Measurements from ENCODE around the gene ZBTB7B.

Gene ZBTB7B

DNA sequence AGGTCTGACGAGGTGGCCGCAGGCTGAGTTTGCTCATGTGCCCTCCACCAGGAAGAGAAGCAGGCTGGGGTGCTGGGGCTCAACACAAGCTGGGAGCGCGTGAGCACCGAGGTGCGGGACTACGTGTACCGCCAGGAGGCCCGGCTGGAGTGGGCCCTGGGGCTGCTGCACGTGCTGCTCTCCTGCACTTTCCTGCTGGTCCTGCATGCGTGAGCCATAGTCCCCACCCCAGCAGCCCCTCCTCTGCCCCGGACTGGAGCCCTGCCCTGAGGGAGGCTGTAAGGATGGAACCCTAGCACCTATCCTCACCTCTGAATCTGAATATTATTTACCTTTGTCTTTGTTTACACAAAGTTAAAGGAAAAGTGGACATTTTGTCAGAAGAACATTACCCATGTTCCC is 40.7 kb downstream of the ZBTB7B start:
- Histone ChIP-seq H3K9me3 (ENCODE audit: control insufficient read depth, low read length) (no peaks in the 10 kb centered on the region), H3K36me3 (ENCODE audit: control insufficient read depth, insufficient read depth, low read length) (no peaks in the 10 kb centered on the region), H3K27ac (ENCODE audit: low read depth, low read length, severe bottlenecking) (no peak overlapping the region), H3K4me3 (ENCODE audit: extremely low read depth, insufficient read depth, low read length, poor library complexity, severe bottlenecking) (no peak overlapping the region), H3K4me1 (ENCODE audit: control insufficient read depth, insufficient read depth, low read length, poor library complexity, severe bottlenecking) (peaks cover 30% of the 10 kb centered on the region)
- 86 to 91% methylated on average over 7 to 10 of the region's 12 CpGs for whole genome bisulfite sequencing, 2 experiments (ENCODE audit: insufficient coverage in 2 of 2)

DNA sequence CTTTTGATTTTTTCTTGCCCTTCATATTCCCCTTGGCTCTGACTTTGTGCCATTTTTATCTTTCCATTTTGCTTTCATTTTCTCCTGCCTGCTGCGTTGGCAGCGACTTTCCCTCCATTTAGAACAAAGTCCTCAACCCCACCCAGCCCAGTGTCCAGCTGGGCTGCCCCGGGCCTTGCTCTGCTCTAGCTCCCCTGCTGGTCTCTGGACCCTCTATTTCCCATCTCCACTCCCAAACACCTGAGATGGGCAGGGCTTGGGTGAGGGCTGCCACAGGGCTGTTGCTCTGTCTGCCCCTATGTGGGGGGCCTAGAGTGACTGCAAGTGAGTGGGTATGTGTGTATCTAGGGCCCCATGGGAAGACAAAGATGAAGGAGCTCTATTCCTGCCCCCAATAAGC is 41.2 kb downstream of the ZBTB7B start:
- 83 to 100% methylated on average over 2 to 3 of the region's 3 CpGs for WGBS, 2 experiments (ENCODE audit: insufficient coverage in 2 of 2)
- peaks cover 26% of the 10 kb centered on the region for H3K4me1 ChIP-seq (ENCODE audit: control insufficient read depth, insufficient read depth, low read length, poor library complexity, severe bottlenecking)
- no peaks in the 10 kb centered on the region for H3K36me3 ChIP-seq (ENCODE audit: control insufficient read depth, insufficient read depth, low read length)
- H3K9me3 ChIP-seq (ENCODE audit: control insufficient read depth, low read length), result no peaks in the 10 kb centered on the region
- H3K27ac ChIP-seq (ENCODE audit: low read depth, low read length, severe bottlenecking), result no peak overlapping the region
- H3K4me3 ChIP-seq (ENCODE audit: extremely low read depth, insufficient read depth, low read length, poor library complexity, severe bottlenecking), result no peak overlapping the region

DNA sequence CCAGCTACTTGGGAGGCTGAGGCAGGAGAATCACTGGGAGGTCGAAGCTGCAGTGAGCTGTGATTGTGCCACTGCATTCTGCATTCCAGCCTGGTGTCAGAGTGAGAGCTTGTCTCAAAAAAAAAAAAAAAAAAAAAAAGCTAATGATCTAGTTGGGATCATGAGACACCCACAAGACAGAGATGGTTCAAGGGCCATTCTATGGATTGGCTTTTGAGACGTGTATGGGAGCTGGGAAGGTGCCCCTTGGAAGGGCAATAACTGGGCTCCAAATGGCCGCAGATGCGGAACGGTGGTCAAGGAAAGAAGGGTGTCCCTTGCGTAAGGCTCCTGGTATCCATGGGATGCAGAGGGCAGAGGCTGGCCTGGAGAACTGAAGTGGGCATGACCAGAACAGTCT is 41.8 kb downstream of the ZBTB7B start:
- Histone ChIP-seq H3K4me3 (ENCODE audit: extremely low read depth, insufficient read depth, low read length, poor library complexity, severe bottlenecking) (no peak overlapping the region), H3K9me3 (ENCODE audit: control insufficient read depth, low read length) (no peaks in the 10 kb centered on the region), H3K36me3 (ENCODE audit: control insufficient read depth, insufficient read depth, low read length) (no peaks in the 10 kb centered on the region), H3K4me1 (ENCODE audit: control insufficient read depth, insufficient read depth, low read length, poor library complexity, severe bottlenecking) (peaks cover 26% of the 10 kb centered on the region), H3K27ac (ENCODE audit: low read depth, low read length, severe bottlenecking) (no peak overlapping the region)
- 100% methylated on average over 5 to 6 of the region's 6 CpGs for WGBS, 2 experiments (ENCODE audit: insufficient coverage in 2 of 2)

DNA sequence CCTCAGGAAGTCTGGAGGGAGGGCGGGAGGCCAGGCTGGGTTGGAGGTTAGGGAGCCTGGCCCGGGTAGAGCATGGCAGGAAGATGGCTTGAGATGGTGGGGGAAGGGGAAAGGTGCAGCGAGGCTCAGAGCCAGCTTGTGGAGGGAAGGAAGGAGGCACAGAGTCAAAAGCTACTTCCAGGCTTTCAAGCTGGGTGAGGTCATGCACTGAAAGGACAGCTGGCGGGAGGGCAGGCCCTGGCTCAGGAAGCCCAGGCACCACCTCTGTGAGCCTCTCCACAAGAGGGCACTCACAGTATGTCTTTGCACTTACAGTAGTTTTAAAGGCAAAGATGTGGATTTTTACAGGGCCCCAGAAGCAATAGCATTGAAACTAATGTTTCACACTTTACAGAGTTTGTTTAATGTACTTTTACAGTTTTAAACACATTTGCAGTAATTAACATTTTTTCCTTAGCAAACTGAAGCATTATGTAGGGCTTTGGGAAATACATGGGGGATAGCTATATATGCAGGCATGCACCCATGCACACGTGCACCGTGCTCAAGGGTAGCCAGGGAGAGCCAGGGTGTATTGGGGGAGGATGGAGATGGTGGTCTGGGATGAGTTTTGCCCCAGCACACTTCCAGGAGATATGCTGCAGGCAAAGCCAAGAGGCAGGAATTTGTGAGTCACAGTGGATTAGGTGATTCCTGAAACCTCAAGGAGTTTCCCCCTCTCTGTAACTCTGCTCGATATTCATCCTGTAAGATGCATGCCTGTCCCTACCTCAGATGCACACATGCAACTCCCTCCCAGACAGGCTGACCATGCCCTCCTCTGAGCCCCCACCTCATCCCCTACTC is 42.4 kb downstream of the ZBTB7B start:
- Histone ChIP-seq H3K9me3 (ENCODE audit: control insufficient read depth, low read length) (no peaks in the 10 kb centered on the region), H3K4me3 (ENCODE audit: extremely low read depth, insufficient read depth, low read length, poor library complexity, severe bottlenecking) (no peak overlapping the region), H3K36me3 (ENCODE audit: control insufficient read depth, insufficient read depth, low read length) (no peaks in the 10 kb centered on the region), H3K27ac (ENCODE audit: low read depth, low read length, severe bottlenecking) (no peak overlapping the region), H3K4me1 (ENCODE audit: control insufficient read depth, insufficient read depth, low read length, poor library complexity, severe bottlenecking) (peaks cover 32% of the 10 kb centered on the region)
- 46 to 53% methylated on average over 6 of the region's 7 CpGs for WGBS, 2 experiments (ENCODE audit: insufficient coverage in 2 of 2)

DNA sequence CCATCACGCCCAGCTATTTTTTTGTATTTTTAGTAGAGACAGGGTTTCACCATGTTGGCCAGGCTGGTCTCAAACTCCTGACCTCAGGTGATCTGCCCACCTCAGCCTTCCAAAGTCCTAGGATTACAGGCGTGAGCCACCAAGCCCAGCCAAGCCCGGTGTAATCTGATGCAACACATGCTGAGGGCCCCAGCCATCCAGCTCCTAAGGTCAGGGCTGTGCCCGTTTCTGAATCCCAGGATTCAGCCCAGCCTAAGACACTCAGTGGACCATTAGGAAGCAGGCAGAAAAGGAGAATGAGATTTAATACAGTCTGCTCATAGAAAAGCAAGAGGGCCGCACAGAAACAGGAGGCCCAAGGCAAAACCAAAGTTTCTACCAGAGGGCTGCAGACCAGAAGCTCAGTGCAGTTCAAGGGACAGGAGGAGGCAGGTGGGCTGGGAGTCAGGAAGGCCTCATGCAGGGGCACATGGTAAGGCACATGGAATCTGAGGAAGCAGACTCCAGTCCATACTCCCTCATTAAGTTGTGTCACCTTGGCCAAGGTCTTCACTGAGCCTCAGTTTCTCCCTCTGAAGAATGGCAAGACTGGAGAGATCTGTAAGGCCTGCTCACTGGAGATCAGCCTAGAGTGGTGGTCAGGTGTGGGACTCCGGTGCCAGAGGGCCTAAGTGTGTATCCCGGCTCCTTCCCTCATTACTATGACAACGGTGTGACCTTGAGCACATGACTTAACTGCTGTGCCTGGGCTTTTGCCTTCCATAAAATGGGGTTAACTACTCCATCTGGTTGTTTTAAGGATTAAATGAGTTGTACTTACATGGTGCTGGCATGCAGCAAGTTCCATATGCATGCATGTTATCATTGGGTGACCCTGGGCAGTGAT is 46.1 kb downstream of the ZBTB7B start:
- peaks cover 44% of the 10 kb centered on the region for H3K4me1 ChIP-seq (ENCODE audit: control insufficient read depth, insufficient read depth, low read length, poor library complexity, severe bottlenecking)
- no peaks in the 10 kb centered on the region for H3K36me3 ChIP-seq (ENCODE audit: control insufficient read depth, insufficient read depth, low read length)
- no peak overlapping the region for H3K27ac ChIP-seq (ENCODE audit: low read depth, low read length, severe bottlenecking)
- WGBS, 2 experiments (ENCODE audit: insufficient coverage in 2 of 2), result 87 to 89% methylated on average over 6 to 7 of the region's 8 CpGs
- H3K9me3 ChIP-seq (ENCODE audit: control insufficient read depth, low read length), result no peaks in the 10 kb centered on the region
- no peak overlapping the region for H3K4me3 ChIP-seq (ENCODE audit: extremely low read depth, insufficient read depth, low read length, poor library complexity, severe bottlenecking)

DNA sequence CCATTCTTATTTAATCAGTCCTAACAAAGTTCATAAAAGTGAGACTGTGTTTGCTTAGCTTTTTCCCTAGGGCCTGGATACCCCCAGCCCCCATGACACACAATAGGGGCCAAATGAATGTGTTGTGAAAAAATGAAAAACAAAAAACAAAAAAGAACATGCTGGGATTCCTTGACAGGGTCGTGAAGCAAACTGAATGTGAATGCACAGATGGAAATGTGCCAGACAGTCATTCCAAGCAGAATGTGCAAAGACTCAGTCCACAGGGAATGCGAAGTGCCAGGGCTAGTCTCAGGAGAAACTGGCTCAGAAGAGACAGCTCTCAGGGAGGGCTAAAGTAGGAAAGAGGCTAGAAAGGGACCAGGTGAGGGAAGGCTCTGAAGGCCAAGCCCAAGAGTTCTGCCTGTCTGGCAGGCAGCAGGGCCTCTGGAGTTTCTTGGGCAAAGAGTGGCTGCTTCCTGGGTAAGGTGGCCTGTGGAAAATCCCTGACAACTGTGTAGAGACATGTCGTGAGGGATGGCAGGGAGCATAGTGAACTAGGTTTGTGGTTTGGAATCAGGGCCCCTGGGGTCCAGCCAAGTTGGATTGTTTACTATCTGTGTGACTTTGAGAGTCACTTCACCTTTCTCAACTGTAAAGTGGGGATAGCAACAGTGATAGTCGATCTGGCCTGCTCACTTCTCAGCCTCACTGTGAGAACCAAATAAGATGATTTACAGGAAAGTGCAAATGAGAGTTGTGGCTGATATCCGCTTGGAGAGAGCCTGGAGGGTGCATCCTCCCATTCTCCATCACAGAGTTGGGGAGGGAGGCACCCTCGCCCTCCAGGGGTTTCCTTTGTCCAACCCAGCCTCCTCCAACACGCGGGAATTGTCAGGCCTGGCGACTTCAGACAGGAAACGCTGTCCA is 47.3 kb downstream of the ZBTB7B start:
- peak overlapping the region; percentile 86 for H3K27ac ChIP-seq (ENCODE audit: low read depth, low read length, severe bottlenecking)
- H3K4me1 ChIP-seq (ENCODE audit: control insufficient read depth, insufficient read depth, low read length, poor library complexity, severe bottlenecking), result peaks cover 41% of the 10 kb centered on the region
- no peaks in the 10 kb centered on the region for H3K9me3 ChIP-seq (ENCODE audit: control insufficient read depth, low read length)
- H3K36me3 ChIP-seq (ENCODE audit: control insufficient read depth, insufficient read depth, low read length), result no peaks in the 10 kb centered on the region
- H3K4me3 ChIP-seq (ENCODE audit: extremely low read depth, insufficient read depth, low read length, poor library complexity, severe bottlenecking), result peak overlapping the region; percentile 61
- 36 to 41% methylated on average over 8 of the region's 10 CpGs for WGBS, 2 experiments (ENCODE audit: insufficient coverage in 2 of 2)

DNA sequence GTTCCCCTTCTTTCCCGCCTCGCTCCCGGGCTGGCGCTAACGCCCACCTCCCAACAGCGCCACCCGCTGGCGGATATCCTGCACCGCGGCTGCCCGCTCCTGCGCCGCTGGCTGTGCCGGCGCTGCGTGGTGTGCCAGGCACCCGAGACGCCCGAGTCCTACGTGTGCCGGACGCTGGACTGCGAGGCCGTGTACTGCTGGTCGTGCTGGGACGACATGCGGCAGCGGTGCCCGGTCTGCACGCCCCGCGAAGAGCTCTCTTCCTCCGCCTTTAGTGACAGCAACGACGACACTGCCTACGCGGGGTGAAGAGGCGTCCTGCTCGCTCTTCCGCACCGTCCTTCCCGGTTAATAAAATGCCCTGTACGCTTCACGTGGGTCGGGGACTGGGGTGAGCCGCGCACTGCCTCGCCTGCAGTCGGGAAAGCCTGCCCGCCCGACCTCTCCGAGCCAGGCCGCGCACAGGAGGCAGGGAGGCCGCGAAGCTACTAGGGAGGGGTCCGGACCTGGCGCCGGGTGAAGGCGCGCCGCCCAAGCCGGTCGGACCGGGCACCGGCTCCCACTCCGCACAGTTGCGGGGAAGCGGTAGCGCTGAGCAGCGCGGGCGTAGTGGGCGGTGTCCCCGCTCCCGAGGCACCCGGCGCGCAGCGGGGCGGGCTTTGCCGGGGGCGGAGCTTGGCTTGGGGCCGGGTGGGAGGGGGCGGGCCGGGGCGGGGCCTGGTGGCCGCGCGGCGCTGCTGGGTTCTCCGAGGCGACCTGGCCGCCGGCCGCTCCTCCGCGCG is 48.1 kb downstream of the ZBTB7B start, which contains the start of gene ADAM15:
ADAM15 (plus strand) TSS at position 757 of the 782 bp plus-strand sequence. CDS start 71 bp downstream, outside the sequence.
- H3K9me3 ChIP-seq (ENCODE audit: control insufficient read depth, low read length), result no peaks in the 10 kb centered on the region
- peaks cover 32% of the 10 kb centered on the region for H3K4me1 ChIP-seq (ENCODE audit: control insufficient read depth, insufficient read depth, low read length, poor library complexity, severe bottlenecking)
- WGBS, 2 experiments (ENCODE audit: insufficient coverage in 2 of 2), result 0 to 1% methylated on average over 62 to 75 of the region's 99 CpGs
- peak within 1 kb of the TSS; percentile 86 for H3K27ac ChIP-seq (ENCODE audit: low read depth, low read length, severe bottlenecking)
- H3K4me3 ChIP-seq (ENCODE audit: extremely low read depth, insufficient read depth, low read length, poor library complexity, severe bottlenecking), result peak within 1 kb of the TSS; percentile 61
- peaks cover 4% of the 10 kb centered on the region for H3K36me3 ChIP-seq (ENCODE audit: control insufficient read depth, insufficient read depth, low read length)

DNA sequence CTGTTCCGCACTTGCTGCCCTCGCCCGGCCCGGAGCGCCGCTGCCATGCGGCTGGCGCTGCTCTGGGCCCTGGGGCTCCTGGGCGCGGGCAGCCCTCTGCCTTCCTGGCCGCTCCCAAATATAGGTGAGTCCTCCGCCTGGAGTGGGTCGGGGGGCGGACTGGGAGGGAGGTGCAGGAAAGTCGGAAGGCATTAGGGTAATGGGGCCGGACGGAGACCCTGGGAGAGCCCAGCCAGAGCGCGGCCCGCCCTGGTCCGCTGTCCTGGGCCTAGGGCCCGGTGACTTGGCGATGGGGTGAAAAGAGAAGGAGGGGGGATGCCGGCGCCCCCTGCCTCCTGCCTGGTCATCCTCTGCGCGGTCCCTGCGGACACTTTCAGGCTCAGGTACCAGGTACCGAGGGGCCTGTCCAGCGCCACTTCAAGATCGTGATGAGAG is 48.8 kb downstream of the ZBTB7B start:
- 0 to 1% methylated on average over 24 to 29 of the region's 31 CpGs for WGBS, 2 experiments (ENCODE audit: insufficient coverage in 2 of 2)
- H3K4me1 ChIP-seq (ENCODE audit: control insufficient read depth, insufficient read depth, low read length, poor library complexity, severe bottlenecking), result peaks cover 27% of the 10 kb centered on the region
- no peaks in the 10 kb centered on the region for H3K9me3 ChIP-seq (ENCODE audit: control insufficient read depth, low read length)
- H3K27ac ChIP-seq (ENCODE audit: low read depth, low read length, severe bottlenecking), result no peak overlapping the region
- peak overlapping the region; percentile 61 for H3K4me3 ChIP-seq (ENCODE audit: extremely low read depth, insufficient read depth, low read length, poor library complexity, severe bottlenecking)
- H3K36me3 ChIP-seq (ENCODE audit: control insufficient read depth, insufficient read depth, low read length), result peaks cover 9% of the 10 kb centered on the region

DNA sequence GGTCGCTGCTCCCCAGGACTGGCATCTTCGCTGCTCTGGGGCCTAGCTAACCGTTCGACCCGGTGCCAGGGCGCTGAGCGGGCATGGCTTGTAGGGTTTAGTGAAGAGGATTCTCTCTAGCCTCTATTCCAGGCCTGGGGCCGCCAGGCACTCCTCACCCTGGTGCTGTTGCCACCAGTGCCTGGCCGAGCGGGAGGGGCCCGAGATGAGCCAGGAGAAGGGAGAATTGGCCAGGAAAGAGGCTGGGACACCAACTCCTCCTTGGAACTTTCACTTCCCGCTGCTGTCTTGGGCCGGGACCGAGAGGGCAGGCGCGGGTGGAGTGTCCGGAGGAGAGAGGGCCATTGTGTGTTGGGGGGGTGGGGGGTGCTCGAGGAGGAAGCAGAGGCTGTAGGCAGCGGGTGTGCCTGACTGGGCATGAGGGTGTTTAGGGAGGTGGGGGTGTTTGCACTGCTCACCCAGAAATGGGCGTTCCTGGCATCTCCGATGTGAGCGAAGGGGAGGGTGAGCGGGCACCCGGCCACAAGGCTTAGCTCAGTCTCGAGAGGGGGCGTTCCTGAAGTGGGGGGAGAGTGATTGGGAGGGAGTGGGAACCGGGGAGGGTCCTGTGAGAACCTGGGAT is 49.3 kb downstream of the ZBTB7B start:
- Histone ChIP-seq H3K4me1 (ENCODE audit: control insufficient read depth, insufficient read depth, low read length, poor library complexity, severe bottlenecking) (peaks cover 24% of the 10 kb centered on the region), H3K27ac (ENCODE audit: low read depth, low read length, severe bottlenecking) (no peak overlapping the region), H3K4me3 (ENCODE audit: extremely low read depth, insufficient read depth, low read length, poor library complexity, severe bottlenecking) (peak overlapping the region; percentile 61), H3K36me3 (ENCODE audit: control insufficient read depth, insufficient read depth, low read length) (peaks cover 10% of the 10 kb centered on the region), H3K9me3 (ENCODE audit: control insufficient read depth, low read length) (no peaks in the 10 kb centered on the region)
- 5 to 8% methylated on average over 20 to 22 of the region's 27 CpGs for WGBS, 2 experiments (ENCODE audit: insufficient coverage in 2 of 2)

Data from mesodermal cell (in vitro differentiated cells).